Testis (tissue), 3 donors: Measurements from ENCODE around the gene FBXL20. TPM values are rescaled to one million over a fixed set of nuclear protein-coding genes. Genes with fewer than 3 reads are reported as not detected.

Experiments
- DNase-seq: peaks from one replicate; pipeline ENCODE4 v3.0.0-alpha.2; 2019
- H3K27ac ChIP-seq, 2 donors: fragments of 200-600 bp; sonication (generic); one replicate each; pipeline ENCODE4 v1.5.1; 2019
- H3K27me3 ChIP-seq: fragments of 200-600 bp; sonication (generic); one replicate; pipeline ENCODE4 v1.5.1; 2019
- H3K36me3 ChIP-seq: fragments of 200-600 bp; sonication (generic); one replicate; pipeline ENCODE4 v1.5.1; 2017; ENCODE audit warnings: low read depth; ENCODE audit errors: missing control alignments
- H3K4me1 ChIP-seq: fragments of 200-600 bp; sonication (generic); one replicate; pipeline ENCODE4 v1.5.1; 2019
- H3K4me3 ChIP-seq, 2 donors: fragments of 200-600 bp; sonication (generic); one replicate each; pipeline ENCODE4 v1.5.1; 2017 to 2019
- H3K9me3 ChIP-seq: fragments of 200-600 bp; sonication (generic); one replicate; pipeline ENCODE4 v1.5.1; 2017
- POLR2A ChIP-seq: fragments of 450-650 bp; IDR thresholded peaks from one replicate; pipeline ENCODE4 v1.6.1; 2017; ENCODE audit warnings: antibody characterized with exemption, mild to moderate bottlenecking, moderate library complexity
- WGBS, 2 donors: methylation state at CpG; one replicate each; pipeline ENCODE4 v1.1.5; 2018; 5-methylcytosine and 5-hydroxymethylcytosine counted together
- intact Hi-C: fragments of 100-400 bp; cut with DNase I; formaldehyde crosslinking; loops from one replicate; pipeline ENCODE4 v1.15.1; 2023; ENCODE audit warnings: low total_unique reads
- polyA plus RNA-seq: library from polyadenylated mRNA; stranded (reverse); fragments of 350-450 nt; fragmentation: Illumina TruSeq; extraction: RNeasy Lipid Tissue Mini Kit (QIAGEN cat#74804); gene quantifications from one replicate; pipeline ENCODE4 v1.2.3, GENCODE V29; 2014; ENCODE audit warnings: low read depth, low replicate concordance; ENCODE audit not compliant: insufficient read depth
- total RNA-seq, 2 donors: library from RNA; depleted of rRNA; stranded (reverse); fragments of >200 nt; gene quantifications; one replicate each; pipeline ENCODE4 v1.2.3, GENCODE V29; 2016
- TF ChIP-seq, protein P1 (sequence below), 3 experiments: fragments of 450-650 bp in 2 of 3; fragments of 200-600 bp in 1 of 3; sonication (generic) in 1 of 3; IDR thresholded peaks; one replicate each; pipeline ENCODE4 v1.5.1; 2016 to 2019; ENCODE audit warnings: antibody characterized with exemption in 3 of 3, mild to moderate bottlenecking in 2 of 3, moderate library complexity in 1 of 3

FBXL20 gene
- total and polyA plus RNA-seq, 3 donors from 2014 or later, result 29.7 to 67.5 (median 62.5) TPM

- intact Hi-C loops, result no loop called here
- no peak for DNase-seq
- no peak for TF ChIP-seq POLR2A
- TF ChIP-seq, protein P1, sequence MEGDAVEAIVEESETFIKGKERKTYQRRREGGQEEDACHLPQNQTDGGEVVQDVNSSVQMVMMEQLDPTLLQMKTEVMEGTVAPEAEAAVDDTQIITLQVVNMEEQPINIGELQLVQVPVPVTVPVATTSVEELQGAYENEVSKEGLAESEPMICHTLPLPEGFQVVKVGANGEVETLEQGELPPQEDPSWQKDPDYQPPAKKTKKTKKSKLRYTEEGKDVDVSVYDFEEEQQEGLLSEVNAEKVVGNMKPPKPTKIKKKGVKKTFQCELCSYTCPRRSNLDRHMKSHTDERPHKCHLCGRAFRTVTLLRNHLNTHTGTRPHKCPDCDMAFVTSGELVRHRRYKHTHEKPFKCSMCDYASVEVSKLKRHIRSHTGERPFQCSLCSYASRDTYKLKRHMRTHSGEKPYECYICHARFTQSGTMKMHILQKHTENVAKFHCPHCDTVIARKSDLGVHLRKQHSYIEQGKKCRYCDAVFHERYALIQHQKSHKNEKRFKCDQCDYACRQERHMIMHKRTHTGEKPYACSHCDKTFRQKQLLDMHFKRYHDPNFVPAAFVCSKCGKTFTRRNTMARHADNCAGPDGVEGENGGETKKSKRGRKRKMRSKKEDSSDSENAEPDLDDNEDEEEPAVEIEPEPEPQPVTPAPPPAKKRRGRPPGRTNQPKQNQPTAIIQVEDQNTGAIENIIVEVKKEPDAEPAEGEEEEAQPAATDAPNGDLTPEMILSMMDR (IDR thresholded peaks at IDR 0.05), result no peak
- no peaks in the 10 kb centered on the region for H3K36me3 ChIP-seq
- no peaks in the 10 kb centered on the region for H3K9me3 ChIP-seq
- no peak overlapping the region for H3K4me3 ChIP-seq
- H3K27me3 ChIP-seq, result no peaks in the 10 kb centered on the region
- WGBS, 2 donors, result 80 to 86% methylated on average over 6 to 8 of the region's 8 CpGs
- H3K4me1 ChIP-seq, result no peaks in the 10 kb centered on the region
- H3K27ac ChIP-seq, result no peak overlapping the region
Measured at GRCh38 chr17:39243155-39243554, 158.3 kb downstream of the FBXL20 start.

DNA sequence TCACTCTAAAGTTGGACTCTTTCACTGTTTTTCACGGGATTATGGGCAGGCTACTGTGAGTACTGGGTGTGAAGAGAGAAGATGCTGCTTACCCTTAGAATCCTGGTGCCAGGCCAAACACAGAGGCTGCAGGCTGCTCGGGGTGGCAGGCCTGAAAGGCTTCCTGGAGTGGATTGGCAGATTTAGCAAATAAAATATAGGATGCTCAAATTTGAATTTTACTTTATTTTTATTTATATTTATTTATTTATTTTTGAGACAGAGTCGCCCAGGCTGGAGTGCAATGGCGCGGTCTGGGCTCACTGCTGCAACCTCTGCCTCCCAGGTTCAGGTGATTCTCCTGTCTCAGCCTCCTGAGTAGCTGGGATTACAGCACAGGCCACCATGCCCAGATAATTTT, 160.8 kb downstream of the FBXL20 start:
- Histone ChIP-seq H3K27me3 (no peaks in the 10 kb centered on the region), H3K4me3 (no peak overlapping the region), H3K9me3 (no peaks in the 10 kb centered on the region), H3K36me3 (no peaks in the 10 kb centered on the region), H3K4me1 (no peaks in the 10 kb centered on the region), H3K27ac (no peak overlapping the region)
- 87 to 90% methylated on average over 5 of the region's 5 CpGs for WGBS, 2 donors
- DNase-seq, result no peak
- intact Hi-C loops, result no loop called here
- TF ChIP-seq, protein P1 (IDR thresholded peaks at IDR 0.05), result no peak
- no peak for TF ChIP-seq POLR2A

DNA sequence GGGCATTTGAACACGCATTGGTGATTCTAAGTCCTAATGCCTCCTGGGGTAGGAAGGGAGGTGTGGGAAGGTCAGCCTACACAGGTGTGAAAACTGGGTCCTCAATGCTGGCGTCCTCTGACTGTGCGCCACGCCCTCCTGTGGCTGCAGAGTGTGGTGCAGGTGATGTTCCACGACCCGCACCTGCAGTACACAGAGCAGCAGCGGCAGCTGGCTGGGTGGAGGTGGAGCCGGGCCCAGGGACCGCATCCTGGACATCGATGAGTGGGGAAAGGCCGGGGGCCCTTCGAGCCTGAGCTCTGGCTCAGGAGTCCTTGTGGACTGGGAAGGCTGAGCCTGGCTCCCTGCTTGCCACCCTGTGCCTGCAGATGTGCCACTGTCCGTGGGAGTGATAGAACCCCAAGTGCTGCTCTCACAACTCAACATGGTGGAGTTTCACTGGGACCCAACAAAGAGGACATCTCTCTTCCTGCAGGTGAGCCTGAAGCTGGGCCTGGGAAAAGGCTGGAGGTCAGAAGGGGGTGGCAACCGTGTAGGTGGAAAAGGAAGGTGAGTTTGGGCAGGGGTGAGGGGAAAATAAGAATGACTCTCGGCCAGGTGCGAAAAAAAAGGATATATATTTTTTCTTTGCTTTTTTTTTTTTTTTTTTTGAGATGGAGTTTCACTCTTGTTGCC, 161.6 kb downstream of the FBXL20 start:
- no peak overlapping the region for H3K4me3 ChIP-seq
- no peaks in the 10 kb centered on the region for H3K4me1 ChIP-seq
- H3K9me3 ChIP-seq, result no peaks in the 10 kb centered on the region
- H3K36me3 ChIP-seq, result no peaks in the 10 kb centered on the region
- no peaks in the 10 kb centered on the region for H3K27me3 ChIP-seq
- H3K27ac ChIP-seq, result no peak overlapping the region
- 47 to 50% methylated on average over 16 of the region's 16 CpGs for whole genome bisulfite sequencing, 2 donors
- peak; percentile 58 for DNase-seq
- TF ChIP-seq, protein P1 (IDR thresholded peaks at IDR 0.05), result peak; percentile 15 to 42 (median 29)
- TF ChIP-seq POLR2A, result no peak
- intact Hi-C loops, result no loop called here

GRCh38 chr17:39238311-39238972, 163.0 kb downstream of the FBXL20 start:
- Histone ChIP-seq H3K27ac (no peak overlapping the region), H3K27me3 (no peaks in the 10 kb centered on the region), H3K36me3 (no peaks in the 10 kb centered on the region), H3K4me1 (no peaks in the 10 kb centered on the region), H3K4me3 (no peak overlapping the region), H3K9me3 (no peaks in the 10 kb centered on the region)
- TF ChIP-seq POLR2A, result no peak
- TF ChIP-seq, protein P1 (IDR thresholded peaks at IDR 0.05), result no peak
- 44 to 56% methylated on average over 10 to 15 of the region's 15 CpGs for WGBS, 2 donors
- intact Hi-C loops, result no loop called here
- DNase-seq, result peak; percentile 43
